ENCODE measurements around the gene TCF23. TPM values are rescaled to one million over a fixed set of nuclear protein-coding genes. Genes with fewer than 3 reads are reported as not detected.

Gene TCF23
- total and polyA plus RNA-seq, 2 experiments from 2014 or later = 0.03 to 0.07 TPM

GRCh38 chr2:27199241-27199640, 50.4 kb downstream of the TCF23 start:
- Histone ChIP-seq H3K36me3 (ENCODE audit: insufficient read depth) (peaks cover 12% of the 10 kb centered on the region; the same call in 1 of the 2 replicates), H3K4me3 (no peak overlapping the region), H3K4me1 (ENCODE audit: insufficient read depth) (no peaks in the 10 kb centered on the region), H3K79me2 (replicated peaks; ENCODE audit: insufficient read depth) (no peaks in the 10 kb centered on the region), H3K27me3 (ENCODE audit: insufficient read depth) (no peaks in the 10 kb centered on the region), H3K4me2 (no peak overlapping the region), H3F3A (replicated peaks; ENCODE audit: low read depth) (no peaks in the 10 kb centered on the region), H3K9me2 (ENCODE audit: insufficient read depth) (no peaks in the 10 kb centered on the region), H3K27ac (ENCODE audit: low read depth) (no peak overlapping the region), H4K20me1 (replicated peaks; ENCODE audit: insufficient read depth) (no peaks in the 10 kb centered on the region; the same call in 1 of the 2 replicates), H2AFZ (no peak overlapping the region)
- Mint-ChIP-seq H3K4me3 (no peak overlapping the region), H3K27me3 (ENCODE audit: insufficient read depth, low read depth, poor library complexity) (no peaks in the 10 kb centered on the region), H3K27ac (no peak overlapping the region), H3K4me1 (no peaks in the 10 kb centered on the region), H3K9me3 (no peaks in the 10 kb centered on the region), H3K36me3 (ENCODE audit: low read depth) (peaks cover 46% of the 10 kb centered on the region)
- ATAC-seq = no peak
- no peak for DNase-seq (ENCODE audit: low spot score)
- TF ChIP-seq, protein P1, sequence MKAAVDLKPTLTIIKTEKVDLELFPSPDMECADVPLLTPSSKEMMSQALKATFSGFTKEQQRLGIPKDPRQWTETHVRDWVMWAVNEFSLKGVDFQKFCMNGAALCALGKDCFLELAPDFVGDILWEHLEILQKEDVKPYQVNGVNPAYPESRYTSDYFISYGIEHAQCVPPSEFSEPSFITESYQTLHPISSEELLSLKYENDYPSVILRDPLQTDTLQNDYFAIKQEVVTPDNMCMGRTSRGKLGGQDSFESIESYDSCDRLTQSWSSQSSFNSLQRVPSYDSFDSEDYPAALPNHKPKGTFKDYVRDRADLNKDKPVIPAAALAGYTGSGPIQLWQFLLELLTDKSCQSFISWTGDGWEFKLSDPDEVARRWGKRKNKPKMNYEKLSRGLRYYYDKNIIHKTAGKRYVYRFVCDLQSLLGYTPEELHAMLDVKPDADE (IDR thresholded peaks at IDR 0.05) = no peak
- TF ChIP-seq EZH2phosphoT487 (IDR thresholded peaks at IDR 0.05; ENCODE audit: unreplicated experiment) = no peak
- no peak for TF ChIP-seq ZNF331 (CRISPR knock-in tag; IDR thresholded peaks at IDR 0.05; ENCODE audit: low read depth)
- TF ChIP-seq POLR2AphosphoS5 (IDR thresholded peaks at IDR 0.05; ENCODE audit: low read depth) = no peak
- no peak for TF ChIP-seq JUNB (IDR thresholded peaks at IDR 0.05; ENCODE audit: unreplicated experiment)
- TF ChIP-seq, protein P2, sequence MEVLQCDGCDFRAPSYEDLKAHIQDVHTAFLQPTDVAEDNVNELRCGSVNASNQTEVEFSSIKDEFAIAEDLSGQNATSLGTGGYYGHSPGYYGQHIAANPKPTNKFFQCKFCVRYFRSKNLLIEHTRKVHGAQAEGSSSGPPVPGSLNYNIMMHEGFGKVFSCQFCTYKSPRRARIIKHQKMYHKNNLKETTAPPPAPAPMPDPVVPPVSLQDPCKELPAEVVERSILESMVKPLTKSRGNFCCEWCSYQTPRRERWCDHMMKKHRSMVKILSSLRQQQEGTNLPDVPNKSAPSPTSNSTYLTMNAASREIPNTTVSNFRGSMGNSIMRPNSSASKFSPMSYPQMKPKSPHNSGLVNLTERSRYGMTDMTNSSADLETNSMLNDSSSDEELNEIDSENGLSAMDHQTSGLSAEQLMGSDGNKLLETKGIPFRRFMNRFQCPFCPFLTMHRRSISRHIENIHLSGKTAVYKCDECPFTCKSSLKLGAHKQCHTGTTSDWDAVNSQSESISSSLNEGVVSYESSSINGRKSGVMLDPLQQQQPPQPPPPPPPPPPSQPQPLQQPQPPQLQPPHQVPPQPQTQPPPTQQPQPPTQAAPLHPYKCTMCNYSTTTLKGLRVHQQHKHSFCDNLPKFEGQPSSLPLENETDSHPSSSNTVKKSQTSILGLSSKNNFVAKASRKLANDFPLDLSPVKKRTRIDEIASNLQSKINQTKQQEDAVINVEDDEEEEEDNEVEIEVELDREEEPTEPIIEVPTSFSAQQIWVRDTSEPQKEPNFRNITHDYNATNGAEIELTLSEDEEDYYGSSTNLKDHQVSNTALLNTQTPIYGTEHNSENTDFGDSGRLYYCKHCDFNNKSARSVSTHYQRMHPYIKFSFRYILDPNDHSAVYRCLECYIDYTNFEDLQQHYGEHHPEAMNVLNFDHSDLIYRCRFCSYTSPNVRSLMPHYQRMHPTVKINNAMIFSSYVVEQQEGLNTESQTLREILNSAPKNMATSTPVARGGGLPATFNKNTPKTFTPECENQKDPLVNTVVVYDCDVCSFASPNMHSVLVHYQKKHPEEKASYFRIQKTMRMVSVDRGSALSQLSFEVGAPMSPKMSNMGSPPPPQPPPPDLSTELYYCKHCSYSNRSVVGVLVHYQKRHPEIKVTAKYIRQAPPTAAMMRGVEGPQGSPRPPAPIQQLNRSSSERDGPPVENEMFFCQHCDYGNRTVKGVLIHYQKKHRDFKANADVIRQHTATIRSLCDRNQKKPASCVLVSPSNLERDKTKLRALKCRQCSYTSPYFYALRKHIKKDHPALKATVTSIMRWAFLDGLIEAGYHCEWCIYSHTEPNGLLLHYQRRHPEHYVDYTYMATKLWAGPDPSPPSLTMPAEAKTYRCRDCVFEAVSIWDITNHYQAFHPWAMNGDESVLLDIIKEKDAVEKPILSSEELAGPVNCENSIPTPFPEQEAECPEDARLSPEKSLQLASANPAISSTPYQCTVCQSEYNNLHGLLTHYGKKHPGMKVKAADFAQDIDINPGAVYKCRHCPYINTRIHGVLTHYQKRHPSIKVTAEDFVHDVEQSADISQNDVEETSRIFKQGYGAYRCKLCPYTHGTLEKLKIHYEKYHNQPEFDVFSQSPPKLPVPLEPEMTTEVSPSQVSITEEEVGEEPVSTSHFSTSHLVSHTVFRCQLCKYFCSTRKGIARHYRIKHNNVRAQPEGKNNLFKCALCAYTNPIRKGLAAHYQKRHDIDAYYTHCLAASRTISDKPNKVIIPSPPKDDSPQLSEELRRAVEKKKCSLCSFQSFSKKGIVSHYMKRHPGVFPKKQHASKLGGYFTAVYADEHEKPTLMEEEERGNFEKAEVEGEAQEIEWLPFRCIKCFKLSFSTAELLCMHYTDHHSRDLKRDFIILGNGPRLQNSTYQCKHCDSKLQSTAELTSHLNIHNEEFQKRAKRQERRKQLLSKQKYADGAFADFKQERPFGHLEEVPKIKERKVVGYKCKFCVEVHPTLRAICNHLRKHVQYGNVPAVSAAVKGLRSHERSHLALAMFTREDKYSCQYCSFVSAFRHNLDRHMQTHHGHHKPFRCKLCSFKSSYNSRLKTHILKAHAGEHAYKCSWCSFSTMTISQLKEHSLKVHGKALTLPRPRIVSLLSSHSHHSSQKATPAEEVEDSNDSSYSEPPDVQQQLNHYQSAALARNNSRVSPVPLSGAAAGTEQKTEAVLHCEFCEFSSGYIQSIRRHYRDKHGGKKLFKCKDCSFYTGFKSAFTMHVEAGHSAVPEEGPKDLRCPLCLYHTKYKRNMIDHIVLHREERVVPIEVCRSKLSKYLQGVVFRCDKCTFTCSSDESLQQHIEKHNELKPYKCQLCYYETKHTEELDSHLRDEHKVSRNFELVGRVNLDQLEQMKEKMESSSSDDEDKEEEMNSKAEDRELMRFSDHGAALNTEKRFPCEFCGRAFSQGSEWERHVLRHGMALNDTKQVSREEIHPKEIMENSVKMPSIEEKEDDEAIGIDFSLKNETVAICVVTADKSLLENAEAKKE (CRISPR knock-in tag; IDR thresholded peaks at IDR 0.05) = no peak
- TF ChIP-seq CREB1 (CRISPR knock-in tag; IDR thresholded peaks at IDR 0.05; ENCODE audit: low read depth) = no peak
- TF ChIP-seq, protein P3, sequence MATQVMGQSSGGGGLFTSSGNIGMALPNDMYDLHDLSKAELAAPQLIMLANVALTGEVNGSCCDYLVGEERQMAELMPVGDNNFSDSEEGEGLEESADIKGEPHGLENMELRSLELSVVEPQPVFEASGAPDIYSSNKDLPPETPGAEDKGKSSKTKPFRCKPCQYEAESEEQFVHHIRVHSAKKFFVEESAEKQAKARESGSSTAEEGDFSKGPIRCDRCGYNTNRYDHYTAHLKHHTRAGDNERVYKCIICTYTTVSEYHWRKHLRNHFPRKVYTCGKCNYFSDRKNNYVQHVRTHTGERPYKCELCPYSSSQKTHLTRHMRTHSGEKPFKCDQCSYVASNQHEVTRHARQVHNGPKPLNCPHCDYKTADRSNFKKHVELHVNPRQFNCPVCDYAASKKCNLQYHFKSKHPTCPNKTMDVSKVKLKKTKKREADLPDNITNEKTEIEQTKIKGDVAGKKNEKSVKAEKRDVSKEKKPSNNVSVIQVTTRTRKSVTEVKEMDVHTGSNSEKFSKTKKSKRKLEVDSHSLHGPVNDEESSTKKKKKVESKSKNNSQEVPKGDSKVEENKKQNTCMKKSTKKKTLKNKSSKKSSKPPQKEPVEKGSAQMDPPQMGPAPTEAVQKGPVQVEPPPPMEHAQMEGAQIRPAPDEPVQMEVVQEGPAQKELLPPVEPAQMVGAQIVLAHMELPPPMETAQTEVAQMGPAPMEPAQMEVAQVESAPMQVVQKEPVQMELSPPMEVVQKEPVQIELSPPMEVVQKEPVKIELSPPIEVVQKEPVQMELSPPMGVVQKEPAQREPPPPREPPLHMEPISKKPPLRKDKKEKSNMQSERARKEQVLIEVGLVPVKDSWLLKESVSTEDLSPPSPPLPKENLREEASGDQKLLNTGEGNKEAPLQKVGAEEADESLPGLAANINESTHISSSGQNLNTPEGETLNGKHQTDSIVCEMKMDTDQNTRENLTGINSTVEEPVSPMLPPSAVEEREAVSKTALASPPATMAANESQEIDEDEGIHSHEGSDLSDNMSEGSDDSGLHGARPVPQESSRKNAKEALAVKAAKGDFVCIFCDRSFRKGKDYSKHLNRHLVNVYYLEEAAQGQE (IDR thresholded peaks at IDR 0.05; ENCODE audit: unreplicated experiment) = no peak
- no peak for TF ChIP-seq ZNF114 (CRISPR knock-in tag; IDR thresholded peaks at IDR 0.05)
- TF ChIP-seq STAT1 (IDR thresholded peaks at IDR 0.05; ENCODE audit: unreplicated experiment) = no peak
